H1 (cell line): ENCODE data around the gene SIGLEC12. TPM values are rescaled to one million over a fixed set of nuclear protein-coding genes. Genes with fewer than 3 reads are reported as not detected.

Experiments used
- CTCF ChIA-PET: fragments of 300-600 bp; sonication (Branson Sonifier 250); formaldehyde crosslinking; loops from one replicate; lab custom pipeline; 2021; ENCODE audit not compliant: partially characterized antibody; lab: Charles Lee
- POLR2A ChIA-PET: fragments of 300-600 bp; sonication (Branson Sonifier 250); formaldehyde crosslinking; loops from one replicate; lab custom pipeline; 2021; ENCODE audit warnings: inconsistent platforms; ENCODE audit not compliant: partially characterized antibody; lab: Charles Lee
- DNase-seq, 2 experiments: peaks; one replicate each; pipeline versions ENCODE4 v3.0.0 to v3.0.0-alpha.2; 2010 to 2022; ENCODE audit warnings: low spot score in 2 of 2, low read depth in 1 of 2, mixed read lengths in 1 of 2
- FAIRE-seq: peaks from 2 replicates; lab custom pipeline; 2011; peaks lifted over from hg19 to GRCh38; lab: Jason Lieb, UNC
- H2AFZ ChIP-seq: 2 replicates; pipeline ENCODE4 v1.8.1; 2012; ENCODE audit warnings: low read length, inconsistent platforms
- H2AK5ac ChIP-seq: 2 replicates; pipeline ENCODE4 v1.6.1; 2013; ENCODE audit warnings: low read depth, low read length
- H2BK120ac ChIP-seq: replicated peaks from 2 replicates; pipeline ENCODE3; 2013; ENCODE audit warnings: low read depth, low read length, inconsistent platforms
- H2BK12ac ChIP-seq: 2 replicates; pipeline ENCODE4 v1.6.1; 2013; ENCODE audit warnings: low read depth, low read length
- H2BK15ac ChIP-seq: 2 replicates; pipeline ENCODE4 v1.6.1; 2013; ENCODE audit warnings: low read length
- H2BK20ac ChIP-seq: 2 replicates; pipeline ENCODE4 v1.6.1; 2013; ENCODE audit warnings: low read length
- H2BK5ac ChIP-seq: 2 replicates; pipeline ENCODE4 v1.6.1; 2013; ENCODE audit warnings: low read depth, low read length
- H3K14ac ChIP-seq: 2 replicates; pipeline ENCODE4 v1.6.1; 2013; ENCODE audit warnings: inconsistent platforms; ENCODE audit not compliant: insufficient read length
- H3K18ac ChIP-seq: 2 replicates; pipeline ENCODE4 v1.6.1; 2013; ENCODE audit warnings: low read length; ENCODE audit errors: extremely low read depth
- H3K23ac ChIP-seq: 2 replicates; pipeline ENCODE4 v1.6.1; 2013; ENCODE audit warnings: inconsistent platforms; ENCODE audit not compliant: insufficient read length
- H3K23me2 ChIP-seq: 2 replicates; pipeline ENCODE4 v1.6.1; 2013; ENCODE audit warnings: low read depth, low read length
- H3K27ac ChIP-seq: 2 replicates; pipeline ENCODE4 v1.6.1; 2011; ENCODE audit warnings: low read depth, low read length, inconsistent platforms
- H3K27me3 ChIP-seq, 4 experiments: replicated peaks in 1 of 4; 1 replicate in 1 of 4; 2 replicates in 3 of 4; pipeline versions ENCODE4 v1.6.1 to v1.8.1; 2011 to 2013; ENCODE audit warnings: low read length in 3 of 4, mild to moderate bottlenecking in 3 of 4, inconsistent platforms in 2 of 4, mixed read lengths in 2 of 4, moderate library complexity in 1 of 4; ENCODE audit not compliant: control insufficient read depth in 3 of 4, insufficient read depth in 3 of 4; ENCODE audit errors: extremely low read depth in 1 of 4
- H3K36me3 ChIP-seq, 4 experiments: 2 replicates each; pipeline versions ENCODE4 v1.6.1 to v1.8.1; 2011 to 2013; ENCODE audit warnings: mild to moderate bottlenecking in 4 of 4, low read length in 3 of 4, moderate library complexity in 2 of 4, control low read depth in 1 of 4, inconsistent platforms in 1 of 4; ENCODE audit not compliant: insufficient read depth in 4 of 4, control insufficient read depth in 2 of 4
- H3K4ac ChIP-seq: replicated peaks from 2 replicates; pipeline ENCODE3; 2013; ENCODE audit warnings: low read length, low read depth, mixed read lengths, inconsistent platforms; ENCODE audit not compliant: insufficient read length
- H3K4me1 ChIP-seq, 4 experiments: replicated peaks in 1 of 4; 1 replicate in 1 of 4; 2 replicates in 3 of 4; pipeline versions ENCODE4 v1.6.1 to v1.8.1; 2011 to 2013; ENCODE audit warnings: low read length in 3 of 4, inconsistent platforms in 2 of 4, mixed read lengths in 1 of 4; ENCODE audit not compliant: insufficient read depth in 4 of 4, control insufficient read depth in 3 of 4
- H3K4me2 ChIP-seq, 2 experiments: 2 replicates each; pipeline versions ENCODE4 v1.6.1 to v1.8.1; 2011 to 2013; ENCODE audit warnings: low read depth in 2 of 2, low read length in 2 of 2, control low read depth in 1 of 2, inconsistent platforms in 1 of 2, mild to moderate bottlenecking in 1 of 2; ENCODE audit not compliant: insufficient read depth in 1 of 2
- H3K4me3 ChIP-seq, 4 experiments: fragments of 200-600, 300-600 bp in 1 of 4; sonication (generic), shearing (Covaris generic), sonication (Bioruptor Twin) in 1 of 4; 2 replicates each; pipeline versions ENCODE4 v1.5.1 to v1.8.1; 2011 to 2016; ENCODE audit warnings: low read length in 4 of 4, low read depth in 3 of 4, control low read depth in 2 of 4, inconsistent platforms in 2 of 4, mild to moderate bottlenecking in 2 of 4, mixed read lengths in 1 of 4, moderate library complexity in 1 of 4; ENCODE audit not compliant: insufficient read depth in 2 of 4; ENCODE audit errors: extremely low read depth in 1 of 4
- H3K56ac ChIP-seq: replicated peaks from 2 replicates; pipeline ENCODE3; 2013; ENCODE audit warnings: low read depth, mild to moderate bottlenecking, mixed read lengths, low read length, inconsistent platforms; ENCODE audit not compliant: insufficient read length
- H3K79me1 ChIP-seq: 2 replicates; pipeline ENCODE4 v1.6.1; 2013; ENCODE audit warnings: low read depth, low read length, control low read depth
- H3K79me2 ChIP-seq, 2 experiments: 2 replicates each; pipeline versions ENCODE4 v1.6.1 to v1.8.1; 2012 to 2013; ENCODE audit warnings: low read length in 2 of 2, mild to moderate bottlenecking in 2 of 2, inconsistent platforms in 1 of 2; ENCODE audit not compliant: insufficient read depth in 2 of 2, control insufficient read depth in 1 of 2
- H3K9ac ChIP-seq, 4 experiments: replicated peaks in 1 of 4; 1 replicate in 1 of 4; 2 replicates in 3 of 4; pipeline versions ENCODE4 v1.6.1 to v1.8.1; 2011 to 2013; ENCODE audit warnings: low read depth in 3 of 4, low read length in 3 of 4, control low read depth in 2 of 4, mild to moderate bottlenecking in 2 of 4, moderate library complexity in 2 of 4, inconsistent platforms in 1 of 4; ENCODE audit errors: extremely low read depth in 1 of 4
- H3K9me3 ChIP-seq, 2 experiments: 2 replicates each; pipeline versions ENCODE4 v1.6.1 to v1.8.1; 2012 to 2013; ENCODE audit warnings: mild to moderate bottlenecking in 2 of 2, moderate library complexity in 2 of 2, control low read depth in 1 of 2, inconsistent platforms in 1 of 2, low read depth in 1 of 2, low read length in 1 of 2, mixed read lengths in 1 of 2; ENCODE audit not compliant: insufficient read depth in 2 of 2
- H4K20me1 ChIP-seq, 2 experiments: replicated peaks in 1 of 2; 2 replicates each; pipeline versions ENCODE3 to v1.8.1; 2011 to 2013; ENCODE audit warnings: inconsistent platforms in 2 of 2, low read length in 2 of 2, mild to moderate bottlenecking in 1 of 2; ENCODE audit not compliant: insufficient read depth in 2 of 2, control insufficient read depth in 1 of 2
- H4K5ac ChIP-seq: 2 replicates; pipeline ENCODE4 v1.6.1; 2013; ENCODE audit warnings: low read length, low read depth, mixed read lengths, inconsistent platforms; ENCODE audit not compliant: insufficient read length
- H4K8ac ChIP-seq: 2 replicates; pipeline ENCODE4 v1.8.0; 2013; ENCODE audit warnings: mild to moderate bottlenecking, moderate library complexity, low read length, inconsistent platforms; ENCODE audit not compliant: insufficient read depth; ENCODE audit errors: extremely low read depth
- H4K91ac ChIP-seq: replicated peaks from 2 replicates; pipeline ENCODE3; 2013; ENCODE audit warnings: low read length, mixed read lengths, inconsistent platforms; ENCODE audit not compliant: insufficient read length
- CTBP2 ChIP-seq: IDR thresholded peaks from 2 replicates; pipeline ENCODE4 v1.7.0; 2011; ENCODE audit warnings: borderline replicate concordance, mild to moderate bottlenecking, moderate library complexity, mixed read lengths, low read length; ENCODE audit not compliant: insufficient read depth, insufficient read length
- WGBS, 2 experiments: shearing (Covaris generic) in 1 of 2; methylation state at CpG; one replicate each; pipeline versions ENCODE4 v1.1.6 to v1.1.7; 2013 to 2015; ENCODE audit warnings: low lambda C conversion rate in 2 of 2, mixed read lengths in 2 of 2, inconsistent platforms in 1 of 2, low coverage in 1 of 2, missing lambda C conversion rate in 1 of 2; ENCODE audit not compliant: insufficient replicate concordance in 2 of 2, insufficient coverage in 1 of 2, insufficient read length in 1 of 2; ENCODE audit errors: extremely low coverage in 1 of 2, missing lambda C conversion rate in 1 of 2; 5-methylcytosine and 5-hydroxymethylcytosine counted together
- polyA plus RNA-seq, 7 experiments: library from polyadenylated mRNA; depleted of rRNA in 3 of 7; stranded (reverse) in 5 of 7; unstranded in 2 of 7; fragments of >200 nt in 5 of 7; fragments of 200-250 nt in 2 of 7; gene quantifications; 1 replicate in 5 of 7; 2 replicates in 1 of 7; 4 replicates in 1 of 7; pipeline versions ENCODE4 v1.2.1 to v1.2.3, GENCODE V29; 2011 to 2013; ENCODE audit warnings: missing spikeins in 2 of 7, mixed read lengths in 2 of 7
- total RNA-seq: library from RNA; stranded (reverse); fragmentation: NEBNext Ultra II Directional; extraction: Animal tissue kit (Norgen Biotek cat#: 25700); gene quantifications from 2 replicates; pipeline ENCODE4 v1.2.1, GENCODE V29; 2021

SIGLEC12 gene
- total and polyA plus RNA-seq, 2 of the 8 experiments (the other 6 are each of a cell fraction or from before 2014, with no cell fraction given): not detected

GRCh38 chr19:51507192-51507591, 5.6 kb upstream of the SIGLEC12 start:
- H2BK20ac ChIP-seq: no peak overlapping the region
- H4K5ac ChIP-seq: no peak overlapping the region
- DNase-seq: no peak
- no peak overlapping the region for H3K27ac ChIP-seq
- TF ChIP-seq CTBP2: no peak
- TF ChIP-seq, all 59 proteins: peak for 0
- H3K23me2 ChIP-seq: no peaks in the 10 kb centered on the region
- H3K9me3 ChIP-seq: peaks cover 60 to 73% of the 10 kb centered on the region in 2 experiments
- H4K20me1 ChIP-seq: no peaks in the 10 kb centered on the region
- H3K4me3 ChIP-seq: no peak overlapping the region
- H2BK12ac ChIP-seq: no peak overlapping the region
- no peaks in the 10 kb centered on the region for H3K27me3 ChIP-seq
- no peaks in the 10 kb centered on the region for H3K4me1 ChIP-seq
- no peak overlapping the region for H4K8ac ChIP-seq
- POLR2A ChIA-PET: no interaction called here
- H3K36me3 ChIP-seq: no peaks in the 10 kb centered on the region
- CTCF ChIA-PET: interaction anchor here (0.6 to 1.1 kb wide), 3 partner anchors 11 to 86 kb away, joined by 3 read pairs; no protein-coding TSS in a partner anchor
- H3K18ac ChIP-seq: no peak overlapping the region
- no peak overlapping the region for H3K4ac ChIP-seq
- no peak overlapping the region for H3K23ac ChIP-seq
- 52% methylated on average over 3 of the region's 3 CpGs; no CpG with 5 or more reads in 1 of the 2 experiments for WGBS, 2 experiments
- H2AK5ac ChIP-seq: no peak overlapping the region
- no peak overlapping the region for H4K91ac ChIP-seq
- no peak overlapping the region for H3K4me2 ChIP-seq
- FAIRE-seq: no peak
- H2BK15ac ChIP-seq: no peak overlapping the region
- no peak overlapping the region for H2BK5ac ChIP-seq
- H2AFZ ChIP-seq: no peak overlapping the region
- no peak overlapping the region for H3K9ac ChIP-seq
- no peak overlapping the region for H2BK120ac ChIP-seq
- no peaks in the 10 kb centered on the region for H3K79me1 ChIP-seq
- no peak overlapping the region for H3K56ac ChIP-seq
- no peaks in the 10 kb centered on the region for H3K79me2 ChIP-seq
- no peak overlapping the region for H3K14ac ChIP-seq
